D721Med (cell line): ENCODE measurements around the gene PHLDB2.
A peak's percentile ranks its signal among the peaks of the same experiment; 100 is the strongest.
"Not testable (repeated sequence)": the region's sequence is repeated elsewhere in the genome, so short reads cannot be mapped to it uniquely, and the experiment has no call there.

ENCODE experiments used
- DNase-seq: peaks from one replicate; pipeline ENCODE4 v3.0.0; 2011; ENCODE audit warnings: low spot score; ENCODE audit not compliant: insufficient read length
- FAIRE-seq: peaks from 2 replicates; lab custom pipeline; 2011; peaks lifted over from hg19 to GRCh38; lab: Jason Lieb, UNC
- TF ChIP-seq, protein P1 (sequence below): IDR thresholded peaks from 2 replicates; pipeline ENCODE4 v1.5.1; 2012; ENCODE audit warnings: mild to moderate bottlenecking, control low read depth; ENCODE audit not compliant: insufficient read depth; ENCODE audit errors: missing control alignments

The PHLDB2 gene

DNA sequence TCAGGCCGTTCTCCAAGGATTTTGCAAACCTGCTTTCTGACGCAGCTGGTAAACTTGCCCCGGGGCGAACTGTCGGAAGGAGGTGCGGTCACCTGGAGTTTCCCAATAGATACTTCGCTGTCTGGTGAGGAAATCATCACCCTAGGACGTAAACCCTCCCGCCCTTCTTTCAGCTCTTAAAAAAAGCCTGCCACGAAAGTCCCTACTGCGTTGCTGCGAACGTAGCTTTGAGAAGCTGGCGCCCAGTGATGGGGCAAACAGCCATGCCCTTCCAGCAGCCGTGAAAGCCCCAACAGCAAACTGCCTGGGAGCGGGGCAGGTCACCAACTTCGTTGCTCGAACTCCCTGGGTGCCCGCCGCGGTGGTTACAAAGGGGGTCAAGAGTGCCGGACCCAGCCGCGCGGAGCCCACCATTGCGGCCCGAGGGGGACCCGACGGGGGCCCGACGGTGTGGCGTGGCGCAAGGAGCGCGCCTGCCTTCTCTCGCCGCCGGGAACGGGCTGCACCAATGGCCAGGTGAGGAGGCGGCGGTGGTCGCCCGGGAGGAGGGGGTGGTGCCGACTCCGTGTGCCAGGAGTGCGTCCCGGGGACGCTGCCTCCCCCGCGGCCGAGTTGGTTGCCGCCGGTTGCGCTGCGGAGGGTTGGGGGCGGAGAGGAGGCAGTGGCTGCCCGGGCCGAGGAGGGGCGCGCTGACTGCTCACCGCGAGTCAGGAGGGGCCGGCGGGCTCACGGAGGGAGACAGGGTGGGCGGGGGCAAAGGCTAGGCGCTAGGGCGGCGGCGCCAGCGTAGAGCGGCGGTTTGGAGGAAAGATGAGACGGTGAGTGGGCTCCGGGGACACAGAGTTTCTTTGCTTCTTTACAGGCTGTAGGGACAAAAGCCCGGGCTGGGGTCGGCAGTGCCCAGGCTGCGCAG is at the start of gene PHLDB2:
Gene PHLDB2 (plus strand): TSS at position 205 of the 913 bp plus-strand sequence. CDS start 24,813 bp downstream, outside the sequence.
- FAIRE-seq: no peak
- peak; percentile 57 for DNase-seq
- TF ChIP-seq, protein P1, sequence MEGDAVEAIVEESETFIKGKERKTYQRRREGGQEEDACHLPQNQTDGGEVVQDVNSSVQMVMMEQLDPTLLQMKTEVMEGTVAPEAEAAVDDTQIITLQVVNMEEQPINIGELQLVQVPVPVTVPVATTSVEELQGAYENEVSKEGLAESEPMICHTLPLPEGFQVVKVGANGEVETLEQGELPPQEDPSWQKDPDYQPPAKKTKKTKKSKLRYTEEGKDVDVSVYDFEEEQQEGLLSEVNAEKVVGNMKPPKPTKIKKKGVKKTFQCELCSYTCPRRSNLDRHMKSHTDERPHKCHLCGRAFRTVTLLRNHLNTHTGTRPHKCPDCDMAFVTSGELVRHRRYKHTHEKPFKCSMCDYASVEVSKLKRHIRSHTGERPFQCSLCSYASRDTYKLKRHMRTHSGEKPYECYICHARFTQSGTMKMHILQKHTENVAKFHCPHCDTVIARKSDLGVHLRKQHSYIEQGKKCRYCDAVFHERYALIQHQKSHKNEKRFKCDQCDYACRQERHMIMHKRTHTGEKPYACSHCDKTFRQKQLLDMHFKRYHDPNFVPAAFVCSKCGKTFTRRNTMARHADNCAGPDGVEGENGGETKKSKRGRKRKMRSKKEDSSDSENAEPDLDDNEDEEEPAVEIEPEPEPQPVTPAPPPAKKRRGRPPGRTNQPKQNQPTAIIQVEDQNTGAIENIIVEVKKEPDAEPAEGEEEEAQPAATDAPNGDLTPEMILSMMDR: peak; percentile 18

DNA sequence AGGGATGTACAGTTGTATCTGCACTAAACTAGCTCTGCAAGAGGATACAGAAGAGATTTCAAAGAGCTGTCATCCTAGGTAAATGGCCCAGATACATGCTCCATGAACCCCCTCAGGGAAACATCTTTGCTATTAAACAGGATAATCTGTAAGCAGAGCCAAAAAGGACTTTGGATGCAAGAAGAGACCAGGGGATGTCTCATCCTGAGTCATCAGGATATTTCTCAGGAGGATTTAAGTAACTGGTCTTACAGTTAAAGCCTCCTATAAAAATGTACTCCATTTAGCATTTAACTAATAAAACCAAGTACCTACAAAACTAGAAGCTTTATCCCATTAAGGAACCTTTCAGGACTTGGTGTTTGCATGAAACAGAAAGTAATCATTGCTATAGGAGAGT is 48.2 kb upstream of the PHLDB2 start:
- FAIRE-seq (no peak), DNase-seq (no peak)
- TF ChIP-seq, protein P1: no peak

DNA sequence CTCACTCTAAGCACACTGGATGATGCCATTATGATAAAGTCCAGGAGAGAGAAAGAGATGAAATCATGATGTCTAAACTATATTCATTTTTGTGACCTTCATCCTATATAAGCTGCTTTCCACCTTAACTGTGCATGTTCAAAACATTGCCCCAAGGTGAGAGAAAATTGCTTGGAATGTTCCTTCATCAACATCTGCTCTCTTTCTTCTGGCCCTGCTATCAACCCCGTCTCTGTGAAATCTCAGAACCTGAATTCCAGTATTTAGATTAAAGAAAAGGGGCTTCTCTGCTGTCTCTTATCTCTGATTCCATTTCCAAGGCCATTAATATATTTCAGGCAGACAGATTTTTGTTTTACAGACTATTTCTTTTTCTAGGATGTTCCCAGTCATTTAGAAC is 47.3 kb upstream of the PHLDB2 start:
- no peak for DNase-seq
- no peak for FAIRE-seq
- TF ChIP-seq, protein P1: no peak

DNA sequence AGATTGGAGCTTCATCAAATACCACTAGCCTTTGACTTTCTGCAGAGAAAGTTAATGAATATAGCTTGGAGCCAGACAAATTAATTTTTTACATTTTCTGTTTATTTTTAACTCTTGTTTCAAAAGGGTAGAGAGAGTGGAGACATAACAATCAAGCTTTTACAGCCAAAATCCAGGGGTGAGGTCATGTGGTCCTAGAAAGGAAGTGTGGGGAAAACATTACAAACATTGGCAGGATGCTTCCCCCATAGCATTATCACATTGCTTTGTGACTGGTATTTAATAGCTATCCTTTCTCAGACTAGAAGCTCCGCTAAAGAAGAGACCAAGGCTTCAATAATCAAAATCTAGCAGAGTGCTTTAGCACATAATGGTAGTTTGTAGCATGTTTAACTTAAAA is 46.4 kb upstream of the PHLDB2 start:
- no peak for DNase-seq
- TF ChIP-seq, protein P1: no peak
- peak; percentile 44 for FAIRE-seq

DNA sequence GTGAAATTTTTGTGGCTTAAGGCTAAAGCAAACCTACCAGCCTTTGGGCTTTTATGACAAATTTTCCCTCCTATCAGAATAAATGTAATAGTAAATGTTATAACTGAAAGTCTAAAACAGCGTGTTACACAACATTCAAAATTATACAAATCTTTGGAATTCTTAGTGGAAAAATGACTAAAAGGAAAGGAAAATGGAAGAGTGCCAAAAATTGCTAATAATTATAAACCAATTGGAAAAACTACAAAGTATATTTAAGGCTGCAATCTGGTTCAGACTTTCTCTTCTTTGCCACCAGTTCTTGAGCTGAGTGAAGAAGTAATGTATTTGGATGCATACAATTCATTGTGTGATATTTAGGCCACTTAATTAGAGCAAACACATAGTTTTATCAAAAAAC is 45.6 kb upstream of the PHLDB2 start:
- TF ChIP-seq, protein P1: no peak
- DNase-seq: no peak
- FAIRE-seq: no peak

DNA sequence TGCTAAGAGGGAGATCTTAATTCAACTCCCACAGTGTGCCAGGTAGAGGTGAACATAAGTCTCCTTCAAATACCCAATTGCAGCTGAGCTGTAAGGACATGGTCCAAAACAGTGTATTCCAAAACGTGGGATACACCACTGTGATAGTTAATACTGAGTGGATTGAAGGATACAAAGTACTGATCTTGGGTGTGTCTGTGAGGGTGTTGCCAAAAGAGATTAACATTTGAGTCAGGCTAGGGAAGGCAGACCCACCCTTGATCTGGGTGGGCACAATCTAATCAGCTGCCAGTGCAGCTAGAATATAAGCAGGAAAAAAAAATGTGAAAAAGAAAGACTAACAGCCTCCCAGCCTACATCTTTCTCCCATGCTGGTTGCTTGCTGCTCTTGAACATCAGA is 45.1 kb upstream of the PHLDB2 start:
- FAIRE-seq: no peak
- TF ChIP-seq, protein P1: no peak
- no peak for DNase-seq

DNA sequence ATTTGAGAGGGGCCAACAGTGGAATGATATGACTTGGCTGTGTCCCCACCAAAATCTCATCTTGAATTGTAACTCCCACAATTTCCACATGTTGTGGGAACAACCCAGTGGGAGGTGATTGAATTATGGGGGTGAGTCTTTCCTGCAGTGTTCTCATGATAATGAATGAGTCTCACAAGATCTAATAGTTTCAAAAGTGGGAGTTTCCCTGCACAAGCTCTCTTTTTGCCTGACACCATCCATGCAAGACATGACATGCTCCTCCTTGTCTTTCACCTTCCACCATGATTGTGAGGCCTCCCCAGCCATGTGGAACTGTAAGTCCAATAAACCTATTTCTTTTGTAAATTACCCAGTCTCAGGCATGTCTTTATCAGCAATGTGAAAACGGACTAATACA is 42.3 kb upstream of the PHLDB2 start:
- not testable (repeated sequence) for FAIRE-seq, DNase-seq
